KMS-11 (cell line): ENCODE measurements around the gene NPW.

Experiments used
- H2AFZ ChIP-seq: fragments of 200-600 bp; sonication (generic); 2 replicates; pipeline ENCODE4 v1.6.1; 2016; ENCODE audit warnings: antibody characterized with exemption, mixed run types, low read depth
- H3K27ac ChIP-seq: fragments of 200-600 bp; sonication (generic); 2 replicates; pipeline ENCODE4 v1.6.1; 2016; ENCODE audit warnings: mild to moderate bottlenecking, mixed run types
- H3K27me3 ChIP-seq: fragments of 200-600 bp; sonication (generic); 2 replicates; pipeline ENCODE4 v1.6.1; 2017; ENCODE audit warnings: mild to moderate bottlenecking, low read depth, mixed run types, moderate library complexity; ENCODE audit not compliant: insufficient read depth
- H3K36me3 ChIP-seq: fragments of 200-600 bp; sonication (generic); 2 replicates; pipeline ENCODE4 v1.6.1; 2017; ENCODE audit warnings: mild to moderate bottlenecking, mixed run types; ENCODE audit not compliant: insufficient read depth
- H3K4me1 ChIP-seq: fragments of 200-600 bp; sonication (generic); 2 replicates; pipeline ENCODE4 v1.6.1; 2016; ENCODE audit warnings: mild to moderate bottlenecking, low read depth, mixed run types; ENCODE audit not compliant: poor library complexity, severe bottlenecking
- H3K4me2 ChIP-seq: fragments of 200-600 bp; sonication (generic); 2 replicates; pipeline ENCODE4 v1.7.0; 2016; ENCODE audit warnings: mild to moderate bottlenecking, mixed run types
- H3K4me3 ChIP-seq: fragments of 200-600 bp; sonication (generic); IDR thresholded peaks from 2 replicates; pipeline ENCODE4 v1.6.1; 2017; ENCODE audit warnings: low read depth, low read length, mixed read lengths; ENCODE audit not compliant: insufficient read depth
- H3K79me2 ChIP-seq: fragments of 200-600 bp; sonication (generic); 2 replicates; pipeline ENCODE4 v1.6.1; 2016; ENCODE audit warnings: low read depth, mixed run types; ENCODE audit not compliant: insufficient read depth
- H3K9ac ChIP-seq: fragments of 200-600 bp; sonication (generic); 2 replicates; pipeline ENCODE4 v1.6.1; 2016; ENCODE audit warnings: mild to moderate bottlenecking, mixed run types
- H4K20me1 ChIP-seq: fragments of 200-600 bp; sonication (generic); 2 replicates; pipeline ENCODE4 v1.6.1; 2016; ENCODE audit warnings: mild to moderate bottlenecking, mixed run types; ENCODE audit not compliant: insufficient read depth
- CTCF ChIP-seq: fragments of 200-600 bp; sonication (generic); conservative IDR thresholded peaks from 2 replicates; pipeline ENCODE4 v1.6.1; 2017; ENCODE audit warnings: low read depth, mild to moderate bottlenecking, antibody characterized with exemption, low read length, moderate library complexity, mixed read lengths

Gene NPW

GRCh38 chr16:2044541-2044940 lies 25.0 kb downstream of the NPW start:
- no peak overlapping the region for H3K4me3 ChIP-seq
- H3K9ac ChIP-seq: no peak overlapping the region
- no peak overlapping the region for H3K27ac ChIP-seq

GRCh38 chr16:2045965-2046892 lies 26.6 kb downstream of the NPW start:
- H3K27ac ChIP-seq: no peak overlapping the region
- TF ChIP-seq CTCF: no peak
- peaks cover 4% of the 10 kb centered on the region; the same call in 1 of the 2 replicates for H3K36me3 ChIP-seq
- H3K4me2 ChIP-seq: peak overlapping the region; percentile 78
- H4K20me1 ChIP-seq: no peaks in the 10 kb centered on the region
- H2AFZ ChIP-seq: no peak overlapping the region
- H3K27me3 ChIP-seq: no peaks in the 10 kb centered on the region
- peaks cover 18% of the 10 kb centered on the region; the same call in 1 of the 2 replicates for H3K79me2 ChIP-seq
- peaks cover 35% of the 10 kb centered on the region for H3K4me1 ChIP-seq
- peak overlapping the region; percentile 61; the same call in 1 of the 2 replicates for H3K9ac ChIP-seq
- no peak overlapping the region for H3K4me3 ChIP-seq

More at GRCh38 chr16:2044541-2044940, 25.0 kb downstream of the NPW start:
- Histone ChIP-seq H2AFZ (no peak overlapping the region), H3K4me1 (peaks cover 35% of the 10 kb centered on the region), H4K20me1 (no peaks in the 10 kb centered on the region), H3K4me2 (no peak overlapping the region), H3K27me3 (no peaks in the 10 kb centered on the region), H3K79me2 (peaks cover 14% of the 10 kb centered on the region; the same call in 1 of the 2 replicates), H3K36me3 (no peaks in the 10 kb centered on the region)
- no peak for TF ChIP-seq CTCF

- Histone ChIP-seq H3K79me2 (peaks cover 18% of the 10 kb centered on the region; the same call in 1 of the 2 replicates), H3K27me3 (no peaks in the 10 kb centered on the region), H3K4me2 (peak overlapping the region; percentile 78), H2AFZ (peak overlapping the region; percentile 81; the same call in 1 of the 2 replicates), H3K36me3 (peaks cover 4% of the 10 kb centered on the region; the same call in 1 of the 2 replicates), H3K4me3 (peak overlapping the region; percentile 49), H3K27ac (peak overlapping the region; percentile 4; the same call in 1 of the 2 replicates), H3K4me1 (peaks cover 35% of the 10 kb centered on the region), H4K20me1 (no peaks in the 10 kb centered on the region), H3K9ac (peak overlapping the region; percentile 61)
- no peak for TF ChIP-seq CTCF
Observed at GRCh38 chr16:2046893-2047329, 27.3 kb downstream of the NPW start.

- peaks cover 35% of the 10 kb centered on the region for H3K4me1 ChIP-seq
- peak within 1 kb of the TSS; percentile 49 for H3K4me3 ChIP-seq
- H2AFZ ChIP-seq: peak within 1 kb of the TSS; percentile 81
- peak; percentile 55 for TF ChIP-seq CTCF
- peaks cover 4% of the 10 kb centered on the region; the same call in 1 of the 2 replicates for H3K36me3 ChIP-seq
- H4K20me1 ChIP-seq: no peaks in the 10 kb centered on the region
- peaks cover 18% of the 10 kb centered on the region; the same call in 1 of the 2 replicates for H3K79me2 ChIP-seq
- H3K4me2 ChIP-seq: peak within 1 kb of the TSS; percentile 78
- peak within 1 kb of the TSS; percentile 4; the same call in 1 of the 2 replicates for H3K27ac ChIP-seq
- H3K27me3 ChIP-seq: no peaks in the 10 kb centered on the region
- H3K9ac ChIP-seq: peak within 1 kb of the TSS; percentile 61
Observed at GRCh38 chr16:2047330-2048115, 27.9 kb downstream of the NPW start, which contains the start of the genes NTHL1 and TSC2. Gene NTHL1, minus strand, starts transcription at chr16:2047834. Its CDS starts 11 bp downstream, at chr16:2047823. Gene TSC2, plus strand, starts transcription at chr16:2047985. Its CDS starts 631 bp downstream, at chr16:2048616.
